Loucy (cell line): ENCODE data around the gene AGPAT2.

Experiments used
- EZH2phosphoT487 ChIP-seq: fragments of 200-600 bp; IDR thresholded peaks from 2 replicates; pipeline ENCODE4 v1.6.1; 2018; ENCODE audit warnings: antibody characterized with exemption, mild to moderate bottlenecking, moderate library complexity, borderline replicate concordance
- TF ChIP-seq, protein P1 (sequence below): fragments of 200-600 bp; sonication (generic); conservative IDR thresholded peaks from 2 replicates; pipeline ENCODE4 v1.5.1; 2014; ENCODE audit warnings: mild to moderate bottlenecking, antibody characterized with exemption, low read length

DNA sequence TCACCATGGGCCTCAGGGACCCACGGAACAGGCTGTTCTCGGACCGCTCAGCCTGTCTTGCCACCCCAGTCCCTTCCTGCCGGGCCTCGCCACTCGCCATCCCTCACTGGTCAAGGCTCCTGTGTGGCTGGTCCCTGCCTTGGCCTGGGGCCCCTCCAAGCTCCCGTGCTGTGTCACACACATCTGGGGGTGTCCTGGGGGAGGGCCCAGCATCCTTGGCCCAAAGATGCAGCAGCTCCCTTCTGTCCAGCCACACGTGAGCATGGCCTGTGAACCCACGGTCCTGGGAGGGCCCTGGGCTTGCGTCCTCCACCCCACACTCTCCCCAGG is 25.0 kb downstream of the AGPAT2 start:
- TF ChIP-seq, protein P1, sequence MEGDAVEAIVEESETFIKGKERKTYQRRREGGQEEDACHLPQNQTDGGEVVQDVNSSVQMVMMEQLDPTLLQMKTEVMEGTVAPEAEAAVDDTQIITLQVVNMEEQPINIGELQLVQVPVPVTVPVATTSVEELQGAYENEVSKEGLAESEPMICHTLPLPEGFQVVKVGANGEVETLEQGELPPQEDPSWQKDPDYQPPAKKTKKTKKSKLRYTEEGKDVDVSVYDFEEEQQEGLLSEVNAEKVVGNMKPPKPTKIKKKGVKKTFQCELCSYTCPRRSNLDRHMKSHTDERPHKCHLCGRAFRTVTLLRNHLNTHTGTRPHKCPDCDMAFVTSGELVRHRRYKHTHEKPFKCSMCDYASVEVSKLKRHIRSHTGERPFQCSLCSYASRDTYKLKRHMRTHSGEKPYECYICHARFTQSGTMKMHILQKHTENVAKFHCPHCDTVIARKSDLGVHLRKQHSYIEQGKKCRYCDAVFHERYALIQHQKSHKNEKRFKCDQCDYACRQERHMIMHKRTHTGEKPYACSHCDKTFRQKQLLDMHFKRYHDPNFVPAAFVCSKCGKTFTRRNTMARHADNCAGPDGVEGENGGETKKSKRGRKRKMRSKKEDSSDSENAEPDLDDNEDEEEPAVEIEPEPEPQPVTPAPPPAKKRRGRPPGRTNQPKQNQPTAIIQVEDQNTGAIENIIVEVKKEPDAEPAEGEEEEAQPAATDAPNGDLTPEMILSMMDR: no peak
- TF ChIP-seq EZH2phosphoT487: no peak
